Endothelial cell of umbilical vein (primary cell): Measurements from ENCODE around the gene JUND. TPM values are rescaled to one million over a fixed set of nuclear protein-coding genes. Genes with fewer than 3 reads are reported as not detected.

ENCODE experiments used
- BruUV-seq: library from RNA; stranded (reverse); fragments of 400-500 nt; replicated peaks from 2 replicates; lab custom pipeline; 2021; lab: Mats Ljungman, UMichigan
- CTCF ChIA-PET: fragments of 300-600, 350-600 bp; sonication (Branson Sonifier 250); formaldehyde crosslinking; loops from one replicate; lab custom pipeline; 2021; ENCODE audit warnings: antibody characterized with exemption, inconsistent platforms; lab: Charles Lee
- POLR2A ChIA-PET: fragments of 300-600, 350-600 bp; sonication (Branson Sonifier 250); formaldehyde crosslinking; loops from one replicate; lab custom pipeline; 2021; ENCODE audit warnings: antibody characterized with exemption, inconsistent platforms; lab: Charles Lee
- DNase-seq: peaks from one replicate; pipeline ENCODE4 v3.0.0-alpha.2; 2011; ENCODE audit warnings: low read depth, low spot score
- FAIRE-seq: peaks from 2 replicates; lab custom pipeline; 2011; peaks lifted over from hg19 to GRCh38; lab: Jason Lieb, UNC
- H2AFZ ChIP-seq: 2 replicates; pipeline ENCODE4 v1.6.0; 2012; ENCODE audit warnings: low read depth, low read length, control low read depth, inconsistent platforms
- H3K27ac ChIP-seq: 2 replicates; pipeline ENCODE4 v1.5.1; 2011; ENCODE audit warnings: low read depth, mild to moderate bottlenecking, control low read depth, low read length, moderate library complexity; ENCODE audit not compliant: insufficient read depth
- H3K27me3 ChIP-seq, 2 experiments: 2 replicates each; pipeline versions ENCODE4 v1.6.0 to v1.6.1; 2011; ENCODE audit warnings: low read length in 2 of 2, mixed read lengths in 1 of 2; ENCODE audit not compliant: control insufficient read depth in 2 of 2, insufficient read depth in 2 of 2
- H3K36me3 ChIP-seq, 2 experiments: 2 replicates in 1 of 2; 3 replicates in 1 of 2; pipeline ENCODE4 v1.5.1; 2011; ENCODE audit warnings: low read length in 2 of 2, mild to moderate bottlenecking in 1 of 2, moderate library complexity in 1 of 2; ENCODE audit not compliant: control insufficient read depth in 2 of 2, insufficient read depth in 2 of 2; ENCODE audit errors: extremely low read depth in 1 of 2
- H3K4me1 ChIP-seq: 3 replicates; pipeline ENCODE4 v1.5.1; 2011; ENCODE audit warnings: mild to moderate bottlenecking, low read length; ENCODE audit not compliant: control insufficient read depth, insufficient read depth; ENCODE audit errors: extremely low read depth
- H3K4me2 ChIP-seq: 2 replicates; pipeline ENCODE4 v1.6.1; 2011; ENCODE audit warnings: low read length, control low read depth, mixed read lengths; ENCODE audit not compliant: insufficient read depth
- H3K4me3 ChIP-seq, 3 experiments: fragments of 200-600 bp in 1 of 3; sonication (generic), shearing (Covaris generic) in 1 of 3; replicated peaks in 1 of 3; 2 replicates each; pipeline ENCODE4 v1.5.1; 2011 to 2016; ENCODE audit warnings: control low read depth in 3 of 3, low read length in 3 of 3, mild to moderate bottlenecking in 2 of 3, inconsistent platforms in 1 of 3, low read depth in 1 of 3, moderate library complexity in 1 of 3; ENCODE audit not compliant: insufficient read depth in 1 of 3
- H3K79me2 ChIP-seq: 2 replicates; pipeline ENCODE4 v1.6.0; 2012; ENCODE audit warnings: low read length, inconsistent platforms; ENCODE audit not compliant: control insufficient read depth, insufficient read depth
- H3K9ac ChIP-seq: replicated peaks from 2 replicates; pipeline ENCODE3; 2011; ENCODE audit warnings: low read length, control low read depth; ENCODE audit not compliant: insufficient read depth; ENCODE audit errors: extremely low read depth
- H3K9me1 ChIP-seq: replicated peaks from 3 replicates; pipeline ENCODE4 v1.6.0; 2011; ENCODE audit warnings: mild to moderate bottlenecking, low read length; ENCODE audit not compliant: control insufficient read depth, insufficient read depth; ENCODE audit errors: extremely low read depth
- H3K9me3 ChIP-seq: replicated peaks from 2 replicates; pipeline ENCODE4 v1.5.1; 2012; ENCODE audit warnings: low read length, inconsistent platforms; ENCODE audit not compliant: control insufficient read depth, insufficient read depth
- H4K20me1 ChIP-seq: replicated peaks from 2 replicates; pipeline ENCODE3; 2011; ENCODE audit warnings: mild to moderate bottlenecking, low read length; ENCODE audit not compliant: control insufficient read depth, insufficient read depth; ENCODE audit errors: extremely low read depth
- EZH2 ChIP-seq: IDR thresholded peaks from 2 replicates; pipeline ENCODE4 v1.6.1; 2012; ENCODE audit warnings: borderline replicate concordance, low read depth, mild to moderate bottlenecking, moderate library complexity, low read length, inconsistent platforms; ENCODE audit not compliant: severe bottlenecking
- FOS ChIP-seq: IDR thresholded peaks from 2 replicates; pipeline ENCODE4 v1.6.1; 2011; ENCODE audit warnings: mild to moderate bottlenecking, low read length, moderate library complexity, borderline replicate concordance; ENCODE audit not compliant: insufficient read depth
- GATA2 ChIP-seq: IDR thresholded peaks from 2 replicates; pipeline ENCODE4 v1.7.0; 2011; ENCODE audit warnings: low read depth, mild to moderate bottlenecking, moderate library complexity, mixed read lengths, low read length; ENCODE audit not compliant: insufficient read length, insufficient read depth
- JUN ChIP-seq: IDR thresholded peaks from 2 replicates; pipeline ENCODE4 v1.6.1; 2011; ENCODE audit warnings: borderline replicate concordance, low read depth; ENCODE audit not compliant: insufficient read length, insufficient read depth
- MYC ChIP-seq: IDR thresholded peaks from one replicate; pipeline ENCODE4 v1.6.1; 2011; ENCODE audit warnings: mild to moderate bottlenecking, low read depth, low read length
- POLR2A ChIP-seq: IDR thresholded peaks from 2 replicates; pipeline ENCODE4 v1.6.1; 2012; ENCODE audit warnings: low read depth, mild to moderate bottlenecking, control low read depth, low read length
- POLR2AphosphoS5 ChIP-seq: IDR thresholded peaks from 2 replicates; pipeline ENCODE4 v1.6.1; 2012; ENCODE audit warnings: low read depth, mild to moderate bottlenecking, control low read depth, low read length, moderate library complexity; ENCODE audit not compliant: insufficient read depth
- dilution Hi-C: fragments of 300-500 bp; cut with MboI; formaldehyde crosslinking; loops from one replicate; pipeline ENCODE4 v1.15.0; 2019; ENCODE audit warnings: low sequenced_read_pairs; ENCODE audit not compliant: extremely low pct_ligation_motif_present
- intact Hi-C: fragments of 100-400 bp; cut with micrococcal nuclease; formaldehyde crosslinking; loops from one replicate; pipeline ENCODE4 v1.10.0; 2022
- polyA plus RNA-seq, 4 experiments: library from polyadenylated mRNA; depleted of rRNA in 3 of 4; stranded (reverse) in 3 of 4; unstranded in 1 of 4; fragments of >200 nt; gene quantifications; 2 replicates each; pipeline versions ENCODE4 v1.2.1 to v1.2.3, GENCODE V29; 2011 to 2012; ENCODE audit warnings: missing spikeins in 1 of 4
- total RNA-seq: library from RNA; stranded (reverse); gene quantifications from 2 replicates; pipeline ENCODE4 v1.2.3, GENCODE V29; 2021
- TF ChIP-seq, protein P1 (sequence below): IDR thresholded peaks from 2 replicates; pipeline ENCODE4 v1.6.1; 2011; ENCODE audit not compliant: insufficient read depth, insufficient read length
- TF ChIP-seq, protein P2 (sequence below), 2 donors: IDR thresholded peaks; 1 replicate in 1 of 2; 2 replicates in 1 of 2; pipeline ENCODE4 v1.5.1; 2011; ENCODE audit warnings: low read length in 2 of 2, mild to moderate bottlenecking in 2 of 2, moderate library complexity in 2 of 2, control low read depth in 1 of 2, inconsistent platforms in 1 of 2, low read depth in 1 of 2; ENCODE audit not compliant: insufficient read depth in 1 of 2; ENCODE audit errors: extremely low read depth in 1 of 2

JUND gene
- total and polyA plus RNA-seq, 2 donors (not counting 3 experiments of a cell fraction or from before 2014, with no cell fraction given): 91.4 to 130 TPM

GRCh38 chr19:18320865-18321733, 39.7 kb upstream of the JUND start:
- peak; percentile 39 for DNase-seq

More at GRCh38 chr19:18320865-18321733, 39.7 kb upstream of the JUND start:
- Histone ChIP-seq H3K9ac (no peak overlapping the region), H4K20me1 (no peaks in the 10 kb centered on the region), H2AFZ (no peak overlapping the region), H3K36me3 (no peaks in the 10 kb centered on the region), H3K4me1 (peaks cover 54% of the 10 kb centered on the region), H3K9me3 (no peaks in the 10 kb centered on the region), H3K27ac (peak overlapping the region; percentile 73), H3K27me3 (no peaks in the 10 kb centered on the region), H3K4me3 (no peak overlapping the region), H3K9me1 (no peaks in the 10 kb centered on the region), H3K4me2 (peak overlapping the region; percentile 42), H3K79me2 (peaks cover 30% of the 10 kb centered on the region)
- TF ChIP-seq, protein P1, sequence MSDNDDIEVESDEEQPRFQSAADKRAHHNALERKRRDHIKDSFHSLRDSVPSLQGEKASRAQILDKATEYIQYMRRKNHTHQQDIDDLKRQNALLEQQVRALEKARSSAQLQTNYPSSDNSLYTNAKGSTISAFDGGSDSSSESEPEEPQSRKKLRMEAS: no peak
- TF ChIP-seq, protein P2, sequence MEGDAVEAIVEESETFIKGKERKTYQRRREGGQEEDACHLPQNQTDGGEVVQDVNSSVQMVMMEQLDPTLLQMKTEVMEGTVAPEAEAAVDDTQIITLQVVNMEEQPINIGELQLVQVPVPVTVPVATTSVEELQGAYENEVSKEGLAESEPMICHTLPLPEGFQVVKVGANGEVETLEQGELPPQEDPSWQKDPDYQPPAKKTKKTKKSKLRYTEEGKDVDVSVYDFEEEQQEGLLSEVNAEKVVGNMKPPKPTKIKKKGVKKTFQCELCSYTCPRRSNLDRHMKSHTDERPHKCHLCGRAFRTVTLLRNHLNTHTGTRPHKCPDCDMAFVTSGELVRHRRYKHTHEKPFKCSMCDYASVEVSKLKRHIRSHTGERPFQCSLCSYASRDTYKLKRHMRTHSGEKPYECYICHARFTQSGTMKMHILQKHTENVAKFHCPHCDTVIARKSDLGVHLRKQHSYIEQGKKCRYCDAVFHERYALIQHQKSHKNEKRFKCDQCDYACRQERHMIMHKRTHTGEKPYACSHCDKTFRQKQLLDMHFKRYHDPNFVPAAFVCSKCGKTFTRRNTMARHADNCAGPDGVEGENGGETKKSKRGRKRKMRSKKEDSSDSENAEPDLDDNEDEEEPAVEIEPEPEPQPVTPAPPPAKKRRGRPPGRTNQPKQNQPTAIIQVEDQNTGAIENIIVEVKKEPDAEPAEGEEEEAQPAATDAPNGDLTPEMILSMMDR (IDR thresholded peaks at IDR 0.05; ENCODE audit: extremely low read depth in 1 of 2, insufficient read depth in 1 of 2, low read depth in 1 of 2, low read length in 2 of 2): no peak
- TF ChIP-seq POLR2A: no peak
- no peak for TF ChIP-seq EZH2
- TF ChIP-seq JUN: no peak
- no peak for TF ChIP-seq MYC
- no peak for TF ChIP-seq POLR2AphosphoS5
- no peak for TF ChIP-seq FOS
- no peak for TF ChIP-seq GATA2
- FAIRE-seq: peak; percentile 87
- CTCF ChIA-PET: interaction anchor here (0.9 to 3.9 kb wide), 6 partner anchors 8 to 113 kb away, joined by 3 to 207 read pairs (median 4); partner anchors contain the start of gene JUND
- POLR2A ChIA-PET: interaction anchor here (0.6 to 5.3 kb wide), 5 partner anchors 16 to 40 kb away, joined by 3 to 113 read pairs (median 4); partner anchors contain the start of gene JUND
- no TSS peak for BruUV-seq
- intact Hi-C loops (loop anchor here (10.0 kb wide), 1 partner anchor 206 kb away; no protein-coding TSS in a partner anchor), dilution Hi-C loops (no loop called here)
